ENCODE data around the gene PRX.
"Not testable (repeated sequence)": the region's sequence is repeated elsewhere in the genome, so short reads cannot be mapped to it uniquely, and the experiment has no call there.

The PRX gene

DNA sequence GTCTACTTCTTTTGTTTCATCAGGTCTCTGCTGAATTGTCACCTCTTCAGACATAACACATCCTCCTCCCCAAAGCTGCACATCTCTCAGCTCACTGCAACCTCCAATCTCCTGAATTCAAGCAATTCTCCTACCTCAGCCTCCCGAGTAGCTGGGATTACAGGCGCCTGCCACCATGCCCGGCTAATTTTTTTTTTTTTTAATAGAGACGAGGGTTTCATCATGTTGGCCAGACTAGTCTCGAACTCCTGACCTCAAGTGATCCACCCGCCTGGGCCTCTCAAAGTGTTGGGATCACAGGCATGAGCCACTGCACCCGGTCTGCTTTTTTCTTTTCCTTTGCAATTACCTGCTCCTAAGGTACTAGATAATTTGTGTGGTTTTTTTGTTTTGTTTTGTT is 19.6 kb upstream of the PRX start:
- not testable (repeated sequence) for DNase-seq

DNA sequence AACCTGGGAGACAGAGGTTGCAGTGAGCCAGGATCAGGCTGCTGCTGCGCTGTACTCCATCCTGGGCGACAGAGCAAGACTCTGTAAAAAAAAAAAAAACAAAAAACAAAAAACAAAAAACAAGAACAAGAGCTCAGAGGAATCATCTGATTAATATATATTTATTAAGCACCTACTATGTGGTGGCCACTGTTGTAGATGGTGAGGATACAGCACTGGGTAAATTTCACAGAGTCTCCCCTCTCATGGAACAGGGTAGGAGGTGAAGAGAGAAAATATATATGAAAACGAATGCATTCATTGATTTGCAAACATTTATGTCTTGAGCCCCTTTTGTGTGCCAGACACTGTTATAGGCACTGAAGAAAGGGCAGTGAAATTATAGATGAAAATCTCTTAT is 18.5 kb upstream of the PRX start:
- no peak for DNase-seq

- DNase-seq, result not testable (repeated sequence)
Measured at GRCh38 chr19:40430242-40430641, 17.1 kb upstream of the PRX start.

DNA sequence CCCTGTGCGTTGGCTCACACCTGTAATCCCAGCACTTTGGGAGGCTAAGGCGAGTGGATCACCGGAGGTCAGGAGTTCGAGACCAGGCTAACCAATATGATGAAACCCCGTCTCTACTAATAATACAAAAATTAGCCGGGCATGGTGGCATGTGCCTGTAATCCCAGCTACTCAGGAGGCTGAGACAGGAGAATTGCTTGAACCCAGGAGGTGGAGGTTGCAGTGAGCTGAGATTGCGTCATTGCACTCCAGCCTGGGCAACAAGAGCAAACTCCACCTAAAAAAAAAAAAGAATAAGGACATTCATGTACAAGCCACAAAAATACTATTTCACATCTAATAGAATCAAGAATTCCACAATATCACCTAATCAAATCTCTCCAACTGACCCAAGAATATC is 15.0 kb upstream of the PRX start:
- DNase-seq, result not testable (repeated sequence)

- DNase-seq, result peak; percentile 99
Measured at GRCh38 chr19:40425450-40426287, 12.5 kb upstream of the PRX start, which contains the start of gene SERTAD1. Gene SERTAD1 (minus strand): TSS chr19:40425992. CDS start chr19:40423546, 2,446 bp downstream.

DNA sequence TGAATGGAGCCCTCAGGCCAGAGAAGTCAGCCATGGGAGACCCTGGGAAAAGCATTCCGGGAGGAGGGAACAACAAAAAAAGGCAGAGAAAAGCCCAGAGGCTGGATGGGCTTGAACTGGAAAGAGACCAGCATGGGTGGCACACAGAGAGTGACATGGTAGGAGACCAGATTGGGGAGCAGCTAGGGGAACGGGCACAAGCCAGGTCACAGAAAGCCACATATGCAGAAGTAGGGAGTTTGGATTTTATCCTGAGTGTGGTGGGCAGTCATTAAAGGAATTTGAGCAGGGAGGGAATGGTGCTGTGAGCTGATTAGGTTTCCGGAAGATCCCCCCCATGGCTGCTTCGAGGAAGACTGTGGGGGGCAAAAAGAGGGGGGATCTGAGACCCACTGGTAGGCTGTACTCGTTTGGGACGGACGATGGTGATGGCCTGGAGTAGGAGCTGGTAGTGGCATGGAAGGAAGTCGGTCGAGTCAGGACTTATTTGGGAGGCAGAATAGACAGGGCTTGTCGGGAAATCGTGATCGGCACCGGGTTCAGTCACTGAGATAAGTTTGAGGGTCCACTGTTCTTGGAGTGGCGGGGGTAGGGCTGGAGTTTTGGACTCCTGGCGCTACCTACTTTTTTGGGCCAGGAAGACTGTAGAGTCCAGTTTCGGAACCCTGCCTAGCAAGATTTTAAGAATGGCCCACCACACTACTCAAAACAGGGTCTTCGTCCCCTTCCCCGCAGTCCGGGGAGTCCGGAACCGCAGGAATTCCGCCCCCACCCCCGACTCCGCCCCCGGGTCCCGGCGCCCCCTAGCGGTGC is 11.7 kb upstream of the PRX start:
- peak; percentile 42 for DNase-seq

- DNase-seq, result no peak
Measured at GRCh38 chr19:40423938-40424337, 10.8 kb upstream of the PRX start.

DNA sequence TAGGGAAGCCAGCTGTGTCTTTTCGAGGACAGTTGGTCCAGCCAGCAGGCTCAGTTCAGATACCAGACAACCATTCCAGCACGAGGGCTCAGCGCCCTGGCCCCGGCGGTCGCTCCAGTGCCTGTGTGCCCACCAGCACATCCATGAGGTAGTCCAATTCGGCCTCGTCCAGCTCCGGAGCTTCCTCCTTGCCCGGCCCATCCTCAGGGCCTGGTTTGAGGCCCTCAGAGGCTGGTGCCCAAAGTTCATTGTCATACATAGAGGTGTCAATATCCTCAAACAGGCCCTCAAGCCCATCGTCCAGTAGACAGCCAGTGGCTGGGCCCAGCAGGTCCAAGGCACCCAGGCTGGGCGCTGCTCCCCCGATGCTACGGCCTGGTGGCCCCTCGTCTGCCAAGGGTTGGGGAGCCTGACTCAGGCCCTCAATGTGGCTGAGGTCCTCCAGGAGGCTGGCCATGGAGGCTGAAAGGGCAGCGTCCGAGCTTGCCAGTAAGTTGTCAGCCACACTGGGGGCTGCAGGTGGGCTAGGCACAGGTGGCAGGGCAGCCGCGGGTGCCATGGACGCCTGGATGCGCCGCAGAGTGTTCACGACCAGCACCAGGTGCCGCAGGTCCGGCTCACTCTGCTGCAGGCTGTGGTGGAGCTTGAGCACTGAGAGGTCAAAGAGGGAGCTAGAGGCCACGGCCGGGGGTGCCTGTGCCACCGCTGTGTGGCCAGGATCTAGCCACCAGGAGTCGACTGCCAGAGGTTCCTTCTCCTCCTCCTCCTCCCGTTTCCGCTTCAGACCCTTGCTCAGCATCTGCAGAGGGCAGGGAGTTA is 9.8 kb upstream of the PRX start:
- DNase-seq, result no peak

- no peak for DNase-seq
Measured at GRCh38 chr19:40421993-40422747, 9.0 kb upstream of the PRX start.

GRCh38 chr19:40420766-40421765 is 7.9 kb upstream of the PRX start:
- DNase-seq, result peak; percentile 79

DNA sequence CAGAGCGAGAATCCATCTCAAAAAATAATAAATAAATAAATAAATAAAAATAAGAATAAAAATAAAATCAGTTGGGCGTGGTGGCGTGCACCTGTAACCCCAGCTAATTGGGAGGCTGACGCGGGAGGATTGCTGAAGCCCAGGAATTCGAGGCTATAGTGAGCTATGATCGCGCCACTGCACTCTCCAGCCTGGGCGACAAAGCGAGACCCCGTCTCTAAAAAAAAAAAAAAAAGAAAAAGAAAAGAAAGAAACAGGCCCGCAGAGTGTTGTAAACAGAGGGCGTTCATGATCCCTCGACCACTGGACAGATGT is 7.2 kb upstream of the PRX start:
- DNase-seq, result no peak

- DNase-seq, result no peak
Measured at GRCh38 chr19:40419780-40420179, 6.6 kb upstream of the PRX start.

- no peak for DNase-seq
Measured at GRCh38 chr19:40419066-40419612, 6.0 kb upstream of the PRX start.

DNA sequence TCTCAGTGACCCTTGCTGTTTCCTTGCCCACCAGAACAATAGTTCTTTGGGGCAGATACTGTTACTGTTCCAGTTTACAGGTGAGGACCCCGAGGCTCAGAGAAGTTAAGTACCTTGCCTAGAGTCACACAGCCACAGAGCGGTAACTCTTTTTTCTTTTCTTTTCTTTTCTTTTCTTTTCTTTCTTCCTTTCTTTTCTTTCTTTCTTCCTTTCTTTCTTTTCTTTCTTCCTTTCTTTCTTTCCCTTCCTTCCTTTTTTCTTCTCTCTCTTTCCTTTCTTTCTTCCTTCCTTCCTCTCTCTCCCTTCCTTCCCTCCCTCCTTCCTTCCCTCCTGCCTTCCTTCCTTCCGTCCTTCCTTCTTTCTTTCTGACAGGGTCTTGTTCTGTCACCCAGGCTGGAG is 4.9 kb upstream of the PRX start:
- no peak for DNase-seq

- no peak for DNase-seq
Measured at GRCh38 chr19:40417643-40417981, 4.4 kb upstream of the PRX start.

DNA sequence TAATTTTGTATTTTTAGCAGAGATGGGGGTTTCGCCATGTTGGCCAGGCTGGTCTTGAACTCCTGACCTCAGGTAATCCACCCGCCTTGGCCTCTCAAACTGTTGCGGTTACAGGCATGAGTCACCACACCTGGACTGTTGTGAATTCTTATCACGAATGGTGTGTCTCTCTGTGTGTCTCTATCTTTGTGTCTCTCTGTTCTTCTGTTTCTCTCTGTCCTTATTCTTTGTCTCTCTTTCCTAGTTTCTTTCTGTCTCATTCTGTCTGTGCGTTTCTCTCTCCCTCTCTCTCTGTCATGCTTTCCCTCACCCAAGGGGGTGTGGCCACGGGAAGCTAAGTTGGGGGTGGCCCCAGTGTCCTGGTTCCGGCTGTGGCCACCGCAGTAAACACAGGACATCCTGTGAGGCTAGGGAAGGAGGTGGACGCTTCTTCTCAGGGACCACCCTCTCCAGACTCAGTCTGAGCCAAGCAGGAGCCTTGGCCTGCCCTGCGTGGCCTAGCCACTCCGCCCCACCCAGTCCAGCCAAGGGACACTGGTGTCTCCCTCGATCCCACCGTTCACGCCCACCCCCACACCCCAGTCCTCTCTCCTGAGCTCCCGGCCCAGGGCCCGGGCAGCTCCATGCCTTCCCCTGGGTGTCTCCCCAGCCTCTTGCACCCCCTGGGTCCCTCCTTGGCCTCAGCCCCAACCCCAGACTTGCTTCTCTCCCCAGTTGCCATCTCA is 3.9 kb upstream of the PRX start:
- no peak for DNase-seq

DNA sequence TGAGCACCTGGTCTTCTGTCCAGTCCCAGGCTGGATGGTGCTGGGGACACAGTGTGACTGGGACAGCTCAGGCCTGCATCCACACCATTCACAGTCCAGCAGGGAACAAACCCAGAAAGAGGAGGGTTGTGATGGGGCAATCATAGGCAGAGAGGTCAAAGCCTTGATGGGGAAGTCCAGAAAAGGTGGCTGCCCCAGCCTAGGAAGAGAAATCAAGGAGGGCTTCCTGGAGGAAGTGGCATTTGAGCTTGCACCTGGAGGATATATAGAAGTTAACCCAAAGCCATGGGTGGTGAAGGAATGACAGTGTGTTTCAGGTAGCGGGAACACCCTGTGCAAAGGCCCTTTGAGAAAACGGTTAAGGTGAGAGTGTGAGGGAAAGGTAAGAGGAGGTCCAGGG is 2.6 kb upstream of the PRX start:
- DNase-seq, result no peak

DNA sequence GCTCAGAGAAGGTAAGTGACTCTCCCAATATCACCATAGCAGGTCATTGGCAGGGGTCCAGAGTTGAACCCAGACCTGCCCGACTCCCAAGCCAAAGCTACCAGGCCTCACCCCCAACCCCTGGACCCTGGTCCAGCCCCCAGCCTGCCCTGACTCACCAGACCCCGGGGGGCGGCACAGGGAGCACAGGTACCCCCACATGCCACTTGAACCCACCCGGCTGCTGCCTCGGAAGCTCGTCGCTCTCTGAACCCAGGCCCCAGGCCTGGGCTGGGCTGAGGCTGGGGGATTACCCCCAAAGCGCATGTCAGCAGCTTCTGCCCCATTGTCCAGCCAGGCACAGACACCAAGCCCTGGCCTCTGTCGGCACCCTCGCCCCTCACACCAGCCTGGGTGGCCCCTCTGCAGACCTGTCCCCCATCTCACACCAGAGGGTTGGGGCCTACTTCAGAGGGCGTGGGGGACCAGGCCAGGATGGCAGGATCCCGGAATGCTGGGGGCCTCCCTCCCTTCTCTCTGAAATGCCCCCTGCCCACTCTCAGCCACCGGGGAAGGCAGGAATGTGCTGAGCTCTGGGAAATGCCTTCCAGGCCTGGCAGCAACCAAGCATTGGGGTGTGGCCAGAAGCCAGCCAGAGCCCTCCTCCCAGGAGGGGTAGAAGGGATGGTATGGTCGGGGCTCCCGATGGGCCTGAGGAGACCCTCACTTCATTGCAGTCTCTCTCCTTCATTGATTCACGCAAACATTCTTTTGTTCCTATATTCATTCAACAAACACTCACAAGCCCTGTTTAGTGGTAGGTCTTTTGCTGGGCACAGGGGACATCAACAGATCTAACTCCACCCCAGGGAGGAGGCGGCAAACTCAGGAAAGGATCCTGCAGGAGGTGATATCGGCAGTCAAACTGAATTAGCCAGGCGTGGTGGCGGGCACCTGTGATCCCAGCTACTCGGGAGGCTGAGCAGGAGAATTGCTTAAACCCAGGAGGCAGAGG is 1.7 kb upstream of the PRX start:
- DNase-seq, result peak; percentile 8

DNA sequence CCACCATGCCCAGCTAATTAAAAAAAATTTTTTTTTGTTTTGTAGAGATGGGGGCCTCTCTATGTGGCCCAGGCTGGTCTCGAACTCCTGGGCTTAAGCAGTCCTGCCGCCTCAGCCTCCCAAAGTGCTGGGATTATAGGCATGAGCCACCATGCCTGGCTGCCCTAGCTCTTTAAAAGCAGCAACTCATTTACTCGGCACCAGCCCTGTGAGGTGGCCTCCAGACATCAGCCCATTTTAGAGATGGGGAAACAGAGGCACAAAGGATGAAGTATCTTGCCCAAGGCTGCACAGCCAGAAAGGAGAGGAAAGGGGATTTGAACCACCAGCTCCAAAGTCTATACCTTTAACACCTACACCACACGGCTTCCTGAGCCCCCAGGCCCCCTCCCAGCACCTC is 312 bp downstream of the PRX start:
- no peak for DNase-seq

Data from kidney glomerular epithelial cell (primary cell).